Measurements from ENCODE around the gene VWA1. TPM values are rescaled to one million over a fixed set of nuclear protein-coding genes. Genes with fewer than 3 reads are reported as not detected.

Gene VWA1
- total RNA-seq, 1 experiment from 2014 or later: 35.5 TPM

- Mint-ChIP-seq H3K36me3 (peaks cover 46% of the 10 kb centered on the region), H3K27me3 (ENCODE audit: low read depth) (peaks cover 4% of the 10 kb centered on the region; the same call in 1 of the 2 replicates), H3K9me3 (peaks cover 5% of the 10 kb centered on the region), H3K27ac (peak within 1 kb of the TSS; percentile 84), H3K4me1 (peaks cover 46% of the 10 kb centered on the region), H3K4me3 (peak within 1 kb of the TSS; percentile 87)
- ChIA-PET CTCF (interaction anchor here (0.5 to 1.6 kb wide), 8 partner anchors 8 to 98 kb away, joined by 3 to 7 read pairs (median 4); partner anchors contain the start of gene CCNL2), POLR2A (interaction anchor here (0.6 to 1.8 kb wide), 7 partner anchors 8 to 31 kb away, joined by 3 to 7 read pairs (median 5); partner anchors contain the start of genes AURKAIP1, CCNL2 and VWA1)
- peak; percentile 89 for DNase-seq (ENCODE audit: low spot score)
- ATAC-seq: peak; percentile 75
- TF ChIP-seq TEAD4 (CRISPR knock-in tag; IDR thresholded peaks at IDR 0.05): peak; percentile 55; the same call in 1 of the 2 replicates
- TF ChIP-seq, protein P1, sequence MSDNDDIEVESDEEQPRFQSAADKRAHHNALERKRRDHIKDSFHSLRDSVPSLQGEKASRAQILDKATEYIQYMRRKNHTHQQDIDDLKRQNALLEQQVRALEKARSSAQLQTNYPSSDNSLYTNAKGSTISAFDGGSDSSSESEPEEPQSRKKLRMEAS (CRISPR knock-in tag; IDR thresholded peaks at IDR 0.05): peak; percentile 96
- TF ChIP-seq MLX (CRISPR knock-in tag; IDR thresholded peaks at IDR 0.05): peak; percentile 63; the same call in 1 of the 2 replicates
- no peak for TF ChIP-seq ZNF423 (CRISPR knock-in tag; IDR thresholded peaks at IDR 0.05)
- TF ChIP-seq CBFB (CRISPR knock-in tag; IDR thresholded peaks at IDR 0.05; ENCODE audit: low read depth): peak; percentile 78; the same call in 1 of the 2 replicates
- TF ChIP-seq HMGA2 (CRISPR knock-in tag; IDR thresholded peaks at IDR 0.05): no peak
- no peak for TF ChIP-seq SOX15 (CRISPR knock-in tag; IDR thresholded peaks at IDR 0.05)
- no peak for TF ChIP-seq AFF4 (CRISPR knock-in tag; IDR thresholded peaks at IDR 0.05; ENCODE audit: borderline replicate concordance)
- no peak for TF ChIP-seq ZNF416 (CRISPR knock-in tag; IDR thresholded peaks at IDR 0.05)
- TF ChIP-seq GABPB1 (CRISPR knock-in tag; IDR thresholded peaks at IDR 0.05): peak; percentile 95
- no peak for TF ChIP-seq NR3C1 (CRISPR knock-in tag; conservative IDR thresholded peaks at IDR 0.05; ENCODE audit: low read depth)
- TF ChIP-seq ZNF263 (CRISPR knock-in tag; IDR thresholded peaks at IDR 0.05; ENCODE audit: low read depth): no peak
- TF ChIP-seq JUN (CRISPR knock-in tag; IDR thresholded peaks at IDR 0.05): 0 out of 2 replicates have a peak, but pooled peaks have one; percentile 17
- no peak for TF ChIP-seq GRHL2 (CRISPR knock-in tag; IDR thresholded peaks at IDR 0.05; ENCODE audit: insufficient replicate concordance, severe bottlenecking)
- TF ChIP-seq, protein P2, sequence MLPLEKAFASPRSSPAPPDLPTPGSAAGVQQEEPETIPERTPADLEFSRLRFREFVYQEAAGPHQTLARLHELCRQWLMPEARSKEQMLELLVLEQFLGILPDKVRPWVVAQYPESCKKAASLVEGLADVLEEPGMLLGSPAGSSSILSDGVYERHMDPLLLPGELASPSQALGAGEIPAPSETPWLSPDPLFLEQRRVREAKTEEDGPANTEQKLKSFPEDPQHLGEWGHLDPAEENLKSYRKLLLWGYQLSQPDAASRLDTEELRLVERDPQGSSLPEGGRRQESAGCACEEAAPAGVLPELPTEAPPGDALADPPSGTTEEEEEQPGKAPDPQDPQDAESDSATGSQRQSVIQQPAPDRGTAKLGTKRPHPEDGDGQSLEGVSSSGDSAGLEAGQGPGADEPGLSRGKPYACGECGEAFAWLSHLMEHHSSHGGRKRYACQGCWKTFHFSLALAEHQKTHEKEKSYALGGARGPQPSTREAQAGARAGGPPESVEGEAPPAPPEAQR (CRISPR knock-in tag; IDR thresholded peaks at IDR 0.05): no peak
- TF ChIP-seq RELA (CRISPR knock-in tag; IDR thresholded peaks at IDR 0.05; ENCODE audit: borderline replicate concordance): peak; percentile 61; the same call in 1 of the 2 replicates
- TF ChIP-seq USF1 (CRISPR knock-in tag; IDR thresholded peaks at IDR 0.05): peak; percentile 79
- TF ChIP-seq USF2 (CRISPR knock-in tag; IDR thresholded peaks at IDR 0.05): peak; percentile 77
- no peak for TF ChIP-seq JAZF1 (CRISPR knock-in tag; IDR thresholded peaks at IDR 0.05)
- TF ChIP-seq ELF4 (CRISPR knock-in tag; IDR thresholded peaks at IDR 0.05; ENCODE audit: low read depth): no peak
- TF ChIP-seq KAT7 (CRISPR knock-in tag; IDR thresholded peaks at IDR 0.05; ENCODE audit: borderline replicate concordance): no peak
- no peak for TF ChIP-seq ZNF138 (CRISPR knock-in tag; conservative IDR thresholded peaks at IDR 0.05)
- TF ChIP-seq TCF7 (CRISPR knock-in tag; IDR thresholded peaks at IDR 0.05; ENCODE audit: low read depth): peak; percentile 82; the same call in 1 of the 2 replicates
- 0 out of 2 replicates have a peak, but pooled peaks have one; percentile 74 for TF ChIP-seq ZNF512 (CRISPR knock-in tag; IDR thresholded peaks at IDR 0.05; ENCODE audit: borderline replicate concordance)
- TF ChIP-seq ZNF317 (CRISPR knock-in tag; IDR thresholded peaks at IDR 0.05; ENCODE audit: borderline replicate concordance, low read depth): no peak
- no peak for TF ChIP-seq TP53 (CRISPR knock-in tag; IDR thresholded peaks at IDR 0.05)
- no peak for TF ChIP-seq MXD4 (CRISPR knock-in tag; IDR thresholded peaks at IDR 0.05; ENCODE audit: borderline replicate concordance)
Observed at GRCh38 chr1:1406821-1407635, 28.5 kb upstream of the VWA1 start, which contains the start of gene MRPL20. MRPL20 (minus strand) TSS chr1:1407293; CDS start chr1:1407217, 76 bp downstream.
